HFF-Myc (cell line): ENCODE measurements around the gene KRTAP5-5.
"Not testable (repeated sequence)": the region's sequence is repeated elsewhere in the genome, so short reads cannot be mapped to it uniquely, and the experiment has no call there.

Experiments used
- DNase-seq: peaks from one replicate; pipeline ENCODE4 v3.0.0-alpha.2; 2011; ENCODE audit warnings: low read depth; ENCODE audit errors: extremely low read depth
- H3K4me3 ChIP-seq: replicated peaks from 2 replicates; pipeline ENCODE4 v1.5.1; 2011; ENCODE audit warnings: low read depth, mild to moderate bottlenecking, control low read depth, low read length
- CTCF ChIP-seq: IDR thresholded peaks from 2 replicates; pipeline ENCODE4 v1.5.1; 2012; ENCODE audit warnings: mild to moderate bottlenecking, low read depth, low read length, control low read depth; ENCODE audit errors: missing control alignments

Gene KRTAP5-5

GRCh38 chr11:1665313-1665712, 35.7 kb downstream of the KRTAP5-5 start:
- no peak for TF ChIP-seq CTCF
- no peak overlapping the region for H3K4me3 ChIP-seq
- DNase-seq = no peak

- no peak for DNase-seq
- no peak for TF ChIP-seq CTCF
- H3K4me3 ChIP-seq = no peak overlapping the region
These were observed 37.7 kb downstream of the KRTAP5-5 start for GRCh38 chr11:1667121-1667850.

GRCh38 chr11:1667906-1668305, 38.3 kb downstream of the KRTAP5-5 start:
- DNase-seq = no peak
- no peak overlapping the region for H3K4me3 ChIP-seq
- TF ChIP-seq CTCF = no peak

GRCh38 chr11:1668911-1669473, 39.4 kb downstream of the KRTAP5-5 start:
- H3K4me3 ChIP-seq = no peak overlapping the region
- TF ChIP-seq CTCF = no peak
- DNase-seq = no peak

- DNase-seq = no peak
- H3K4me3 ChIP-seq = no peak overlapping the region
- no peak for TF ChIP-seq CTCF
These were observed 40.1 kb downstream of the KRTAP5-5 start for GRCh38 chr11:1669546-1670218.

GRCh38 chr11:1670457-1670856, 40.9 kb downstream of the KRTAP5-5 start:
- DNase-seq, H3K4me3 ChIP-seq: not testable (repeated sequence)

- DNase-seq = no peak
- no peak overlapping the region for H3K4me3 ChIP-seq
- no peak for TF ChIP-seq CTCF
These were observed 41.4 kb downstream of the KRTAP5-5 start for GRCh38 chr11:1670905-1671371.
